Activated CD8-positive, alpha-beta T cell treated with anti-CD3 and anti-CD28 coated beads, Interleukin-2, amount 10 ng/mL, durations not matched to agents 7 days and 5 days (primary cell): ENCODE data around the gene PCSK6. TPM values are rescaled to one million over a fixed set of nuclear protein-coding genes. Genes with fewer than 3 reads are reported as not detected.

Source experiments
- ATAC-seq: fragments of 150-1000 bp; cut with Tn5 transposase; one replicate; pipeline ENCODE4 v1.10.0; 2021; ENCODE audit warnings: moderate library complexity
- CTCF ChIA-PET: fragments of 350-600 bp; sonication (Branson Sonifier 250); formaldehyde crosslinking; loops from one replicate; lab custom pipeline; 2021; ENCODE audit warnings: antibody characterized with exemption; lab: Charles Lee
- POLR2A ChIA-PET: fragments of 350-600 bp; sonication (Branson Sonifier 250); formaldehyde crosslinking; loops from one replicate; lab custom pipeline; 2021; ENCODE audit warnings: antibody characterized with exemption; lab: Charles Lee
- DNase-seq: peaks from one replicate; pipeline ENCODE4 v3.0.0-alpha.2; 2020
- H3K27ac Mint-ChIP-seq: one replicate; pipeline ENCODE4 v1.8.0; 2021; ENCODE audit warnings: mild to moderate bottlenecking, mixed read lengths
- H3K27me3 Mint-ChIP-seq: one replicate; pipeline ENCODE4 v1.8.0; 2021; ENCODE audit warnings: low read depth, mixed read lengths
- H3K36me3 Mint-ChIP-seq: one replicate; pipeline ENCODE4 v1.8.0; 2021; ENCODE audit warnings: low read depth, mixed read lengths
- H3K4me1 Mint-ChIP-seq: one replicate; pipeline ENCODE4 v1.8.0; 2021; ENCODE audit warnings: low read depth, mixed read lengths
- H3K4me3 Mint-ChIP-seq: one replicate; pipeline ENCODE4 v1.8.0; 2021; ENCODE audit warnings: mild to moderate bottlenecking, mixed read lengths
- H3K9me3 Mint-ChIP-seq: one replicate; pipeline ENCODE4 v1.8.0; 2022; ENCODE audit warnings: mixed read lengths; ENCODE audit not compliant: insufficient read depth
- total RNA-seq, 2 experiments: library from RNA; stranded (reverse); gene quantifications; one replicate each; pipeline ENCODE4 v1.2.3, GENCODE V29; 2021

PCSK6 gene
- total RNA-seq, 2 experiments from 2014 or later: 0.68 to 0.76 TPM

DNA sequence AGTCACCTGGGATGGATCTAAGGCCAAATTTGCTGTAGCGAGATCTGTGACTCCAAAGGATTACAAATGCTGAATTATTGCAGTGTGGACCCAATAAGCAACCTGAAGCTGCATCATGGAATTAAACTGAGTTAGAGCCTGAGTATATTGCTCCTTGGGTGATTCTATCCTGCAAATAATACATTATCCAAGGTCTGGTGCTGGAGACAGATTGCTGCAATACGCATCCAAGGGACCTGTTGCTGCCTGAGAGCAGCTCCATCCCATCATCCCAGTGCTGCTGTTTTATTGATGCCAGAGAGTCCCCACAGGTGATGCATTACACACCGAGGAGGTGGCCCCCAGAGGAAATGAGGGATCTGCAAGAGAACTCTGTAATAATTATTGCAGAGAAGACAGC lies 31.6 kb upstream of the PCSK6 start:
- no peak for ATAC-seq
- H3K4me3 Mint-ChIP-seq: no peak overlapping the region
- no peak for DNase-seq
- H3K4me1 Mint-ChIP-seq: peaks cover 5% of the 10 kb centered on the region
- POLR2A ChIA-PET: no interaction called here
- H3K27me3 Mint-ChIP-seq: peaks cover 8% of the 10 kb centered on the region
- H3K36me3 Mint-ChIP-seq: no peaks in the 10 kb centered on the region
- peaks cover 7% of the 10 kb centered on the region for H3K9me3 Mint-ChIP-seq
- CTCF ChIA-PET: interaction anchor here (1.1 to 1.8 kb wide), 2 partner anchors 19 to 603 kb away, joined by 3 to 5 read pairs; no protein-coding TSS in a partner anchor
- no peak overlapping the region for H3K27ac Mint-ChIP-seq

DNA sequence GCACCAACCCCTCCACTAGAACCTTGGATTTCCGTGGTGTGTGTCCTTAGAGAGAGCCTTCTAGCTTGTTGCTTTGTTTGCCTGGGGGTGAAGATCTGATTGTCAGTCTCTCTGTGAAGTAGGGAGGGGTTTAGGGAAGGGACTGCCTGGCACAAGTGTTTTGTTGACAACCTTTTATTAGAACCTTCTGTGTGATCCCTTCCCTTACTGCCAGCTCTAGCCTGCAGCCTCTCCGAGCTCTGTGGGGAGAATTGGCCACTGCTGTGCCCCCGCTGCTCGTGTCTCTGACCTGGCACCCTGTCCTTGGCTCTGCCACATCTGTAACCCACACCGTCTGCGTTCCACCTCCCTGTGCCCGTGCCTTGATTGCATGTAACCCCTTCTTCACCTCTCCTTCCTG lies 30.9 kb upstream of the PCSK6 start:
- Mint-ChIP-seq H3K27me3 (peaks cover 8% of the 10 kb centered on the region), H3K27ac (no peak overlapping the region), H3K4me1 (peaks cover 5% of the 10 kb centered on the region), H3K9me3 (peaks cover 14% of the 10 kb centered on the region), H3K36me3 (no peaks in the 10 kb centered on the region), H3K4me3 (no peak overlapping the region)
- POLR2A ChIA-PET: no interaction called here
- CTCF ChIA-PET: interaction anchor here (1.1 to 1.8 kb wide), 2 partner anchors 18 to 602 kb away, joined by 3 to 5 read pairs; no protein-coding TSS in a partner anchor
- DNase-seq: no peak
- no peak for ATAC-seq

DNA sequence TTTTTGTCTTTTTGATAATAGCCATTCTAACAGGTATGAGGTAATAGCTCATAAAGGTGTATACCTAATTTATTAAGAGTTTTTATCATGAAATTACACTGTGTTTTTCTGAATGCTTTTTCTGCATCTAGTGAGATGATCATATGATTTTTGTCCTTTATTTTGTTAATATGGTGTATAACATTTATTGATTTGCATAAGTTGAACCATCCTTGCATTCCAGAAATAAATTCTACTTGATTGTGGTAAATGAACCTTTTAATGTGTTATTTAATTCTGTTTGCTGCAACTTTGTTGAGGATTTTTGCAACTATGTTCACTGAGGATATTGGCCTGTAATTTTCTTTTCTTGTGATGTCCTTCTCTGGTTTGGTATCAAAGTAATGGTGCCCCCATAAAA lies 28.0 kb upstream of the PCSK6 start:
- peaks cover 18% of the 10 kb centered on the region for H3K9me3 Mint-ChIP-seq
- H3K27ac Mint-ChIP-seq: no peak overlapping the region
- ChIA-PET POLR2A (no interaction called here), CTCF (no interaction called here)
- DNase-seq (no peak), ATAC-seq (no peak)
- peaks cover 5% of the 10 kb centered on the region for H3K4me1 Mint-ChIP-seq
- no peaks in the 10 kb centered on the region for H3K36me3 Mint-ChIP-seq
- no peak overlapping the region for H3K4me3 Mint-ChIP-seq
- peaks cover 13% of the 10 kb centered on the region for H3K27me3 Mint-ChIP-seq

DNA sequence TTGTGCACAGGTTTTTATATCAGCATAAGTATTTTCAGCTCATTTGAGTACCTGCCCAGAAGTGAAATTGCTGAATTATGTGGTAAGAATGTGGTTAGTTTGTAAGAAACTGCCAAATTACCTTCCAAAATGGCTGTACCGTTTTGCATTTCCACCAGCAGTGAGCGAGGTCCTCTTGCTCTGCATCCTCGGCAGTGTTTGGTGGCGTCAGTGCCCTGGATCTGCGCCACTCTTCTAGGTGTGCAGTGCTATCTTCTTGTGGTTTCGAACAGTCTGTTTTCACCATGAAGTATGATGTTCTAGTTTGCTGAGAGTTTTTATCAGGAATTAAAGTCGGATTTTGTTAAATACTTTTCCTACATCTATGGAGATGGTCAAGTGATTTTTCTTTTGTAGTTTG lies 24.8 kb upstream of the PCSK6 start:
- Mint-ChIP-seq H3K27me3 (peaks cover 21% of the 10 kb centered on the region), H3K27ac (no peak overlapping the region), H3K4me1 (no peaks in the 10 kb centered on the region), H3K36me3 (no peaks in the 10 kb centered on the region), H3K9me3 (peaks cover 18% of the 10 kb centered on the region), H3K4me3 (no peak overlapping the region)
- ChIA-PET CTCF (no interaction called here), POLR2A (no interaction called here)
- ATAC-seq (no peak), DNase-seq (no peak)

DNA sequence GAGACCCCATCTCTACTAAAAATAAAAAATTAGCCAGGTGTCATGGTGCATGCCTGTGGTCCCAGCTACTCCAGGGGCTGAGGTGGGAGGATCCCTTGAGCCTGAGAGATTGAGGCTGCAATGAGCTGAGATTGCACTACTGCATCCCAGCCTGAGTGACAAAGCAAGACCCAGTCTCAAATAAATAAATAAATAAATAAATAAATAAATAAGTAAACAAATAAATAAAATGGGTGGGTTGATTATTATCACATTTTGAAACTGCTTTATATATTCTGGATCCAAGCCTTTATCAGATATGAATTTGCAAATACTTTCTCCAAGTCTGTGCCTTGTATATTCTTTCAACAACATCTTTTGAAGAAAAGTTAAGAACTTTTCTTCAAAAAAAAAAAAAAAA lies 22.2 kb upstream of the PCSK6 start:
- Mint-ChIP-seq H3K9me3 (peaks cover 15% of the 10 kb centered on the region), H3K27ac (no peak overlapping the region), H3K27me3 (peaks cover 28% of the 10 kb centered on the region), H3K4me3 (no peak overlapping the region), H3K36me3 (no peaks in the 10 kb centered on the region), H3K4me1 (no peaks in the 10 kb centered on the region)
- ChIA-PET CTCF (interaction anchor here (2.3 kb wide), 1 partner anchor 10 kb away, joined by 9 read pairs; no protein-coding TSS in a partner anchor), POLR2A (no interaction called here)
- ATAC-seq (no peak), DNase-seq (no peak)

DNA sequence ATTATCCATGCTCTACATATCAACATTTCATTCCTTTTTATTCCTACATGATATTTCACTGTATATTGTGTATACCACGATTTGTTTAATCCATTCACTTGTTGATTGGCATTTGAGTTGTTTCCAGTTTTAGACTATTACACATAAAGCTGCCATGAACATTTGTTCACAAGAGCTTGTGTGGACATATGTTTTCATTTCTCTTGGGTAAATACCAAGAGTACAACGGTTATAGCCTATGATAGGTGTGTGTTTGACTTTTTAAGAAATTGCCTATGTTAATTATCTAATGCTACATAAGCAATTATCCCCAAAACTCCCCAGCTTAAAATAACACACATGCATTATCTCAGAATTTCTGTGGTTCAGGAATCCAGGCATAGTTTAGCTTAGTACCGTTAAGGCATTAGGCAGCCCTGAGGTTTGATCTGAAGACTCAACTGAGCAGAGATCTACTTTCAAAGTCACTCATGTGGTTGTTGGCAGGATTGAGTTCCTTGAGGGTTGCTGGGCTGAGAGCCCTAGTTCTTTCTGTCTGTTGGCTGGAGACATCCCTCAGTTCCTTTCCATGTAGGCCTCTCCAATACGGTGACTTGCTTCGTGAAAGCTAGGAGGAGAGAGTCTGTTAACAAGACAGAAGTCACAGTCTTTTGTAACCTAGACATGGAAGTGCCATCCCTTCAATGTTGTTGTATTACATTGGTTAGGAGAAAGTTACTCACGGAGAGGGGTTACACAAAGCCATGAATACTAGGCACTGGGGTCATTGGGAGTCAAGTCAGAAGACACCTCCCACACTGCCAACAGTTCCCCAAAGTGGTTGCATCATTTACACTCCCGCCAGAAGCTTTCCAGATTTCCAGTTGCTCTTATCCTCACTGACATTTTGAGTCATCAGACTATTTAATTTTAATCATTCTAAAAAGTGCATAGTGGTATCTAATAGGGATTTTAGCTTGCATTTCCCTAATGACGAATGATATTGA lies 21.0 kb upstream of the PCSK6 start:
- Mint-ChIP-seq H3K4me1 (no peaks in the 10 kb centered on the region), H3K27ac (no peak overlapping the region), H3K36me3 (no peaks in the 10 kb centered on the region), H3K27me3 (peaks cover 26% of the 10 kb centered on the region), H3K9me3 (peaks cover 5% of the 10 kb centered on the region), H3K4me3 (no peak overlapping the region)
- ChIA-PET POLR2A (no interaction called here), CTCF (interaction anchor here (1.4 to 1.5 kb wide), 2 partner anchors 9 to 131 kb away, joined by 4 to 11 read pairs; no protein-coding TSS in a partner anchor)
- no peak for DNase-seq
- ATAC-seq: no peak

DNA sequence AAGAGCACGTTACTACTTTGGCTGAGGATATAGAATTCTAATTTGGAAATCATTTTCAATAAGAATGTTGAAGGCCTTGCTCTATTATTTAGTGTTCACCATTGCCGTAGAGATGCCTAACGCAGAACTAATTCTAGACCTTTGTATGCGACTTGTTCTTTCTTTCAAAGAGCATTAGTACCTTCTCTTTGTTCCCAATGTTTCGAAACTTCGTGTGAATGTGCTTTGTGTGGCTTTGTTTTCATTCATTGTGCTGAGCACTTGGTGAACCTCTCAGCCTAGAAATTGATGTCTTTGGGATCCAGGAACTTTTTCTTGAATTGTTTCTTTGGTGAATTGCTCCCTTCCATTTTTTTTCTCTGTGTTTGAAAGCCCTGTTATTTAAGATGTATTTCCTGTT lies 19.8 kb upstream of the PCSK6 start:
- no peaks in the 10 kb centered on the region for H3K4me1 Mint-ChIP-seq
- H3K36me3 Mint-ChIP-seq: no peaks in the 10 kb centered on the region
- H3K9me3 Mint-ChIP-seq: no peaks in the 10 kb centered on the region
- no peak overlapping the region for H3K27ac Mint-ChIP-seq
- ChIA-PET CTCF (no interaction called here), POLR2A (no interaction called here)
- DNase-seq (no peak), ATAC-seq (no peak)
- no peak overlapping the region for H3K4me3 Mint-ChIP-seq
- H3K27me3 Mint-ChIP-seq: peaks cover 29% of the 10 kb centered on the region

DNA sequence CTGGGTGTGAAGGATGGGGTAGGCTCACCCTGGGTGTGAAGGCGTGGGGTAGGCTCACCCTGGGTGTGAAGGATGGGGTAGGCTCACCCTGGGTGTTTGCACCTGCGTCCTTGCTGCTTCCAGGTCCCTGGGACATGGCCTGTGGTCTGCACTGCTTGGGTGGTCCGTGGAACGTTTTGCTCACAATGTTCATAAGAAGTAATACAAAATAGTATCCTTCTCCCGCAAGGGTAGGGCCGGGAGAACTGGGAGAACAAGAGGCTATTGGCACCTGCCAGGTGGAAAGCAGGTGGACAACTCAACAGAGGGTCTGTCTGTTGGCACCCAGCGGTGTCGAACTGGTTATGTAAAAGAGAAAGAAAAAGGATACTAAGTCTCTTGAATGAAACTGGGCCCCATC lies 17.0 kb upstream of the PCSK6 start:
- peaks cover 5% of the 10 kb centered on the region for H3K4me1 Mint-ChIP-seq

DNA sequence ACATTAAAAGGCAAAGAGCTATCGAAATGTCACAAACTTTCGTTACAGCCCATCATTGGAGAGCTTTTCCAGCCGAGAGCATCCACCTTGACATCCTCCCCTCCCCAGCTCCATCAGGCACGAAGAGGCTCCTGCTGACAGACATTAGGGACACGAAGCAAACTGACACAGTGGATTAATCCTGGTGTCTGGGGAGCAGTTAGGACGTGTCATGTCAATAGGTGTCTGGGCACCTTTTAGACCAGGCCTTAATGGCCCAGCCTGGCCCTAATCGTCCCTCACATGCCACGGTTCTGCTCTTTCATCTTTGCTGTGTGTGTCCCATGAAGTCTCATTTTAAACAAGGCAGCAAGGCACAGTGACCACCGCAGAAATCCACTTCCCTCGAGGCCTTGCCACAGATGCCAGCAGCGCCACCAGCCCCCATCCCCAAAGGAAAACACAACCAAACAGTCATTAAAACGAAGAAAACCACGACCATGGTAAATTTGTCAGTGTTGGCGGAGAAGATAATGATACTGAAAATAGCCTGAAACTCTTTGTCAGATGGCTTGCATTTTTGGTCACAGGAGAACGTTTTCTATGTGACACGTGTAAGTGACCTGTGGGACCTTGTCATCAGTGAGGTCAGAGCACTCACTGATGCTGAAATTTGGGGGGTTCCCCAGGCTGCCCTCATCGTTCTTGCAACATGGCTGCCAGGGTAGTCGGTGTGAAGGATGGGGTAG lies 16.3 kb upstream of the PCSK6 start:
- Mint-ChIP-seq H3K4me1 (peaks cover 12% of the 10 kb centered on the region), H3K36me3 (no peaks in the 10 kb centered on the region), H3K9me3 (no peaks in the 10 kb centered on the region), H3K27ac (no peak overlapping the region), H3K27me3 (peaks cover 22% of the 10 kb centered on the region), H3K4me3 (no peak overlapping the region)
- POLR2A ChIA-PET: no interaction called here
- CTCF ChIA-PET: no interaction called here
- DNase-seq (no peak), ATAC-seq (no peak)

More for the DNA sequence above, 17.0 kb upstream of the PCSK6 start:
- DNase-seq: no peak
- ChIA-PET POLR2A (no interaction called here), CTCF (interaction anchor here (1.9 kb wide), 1 partner anchor 186 kb away, joined by 5 read pairs; no protein-coding TSS in a partner anchor)
- no peaks in the 10 kb centered on the region for H3K36me3 Mint-ChIP-seq
- H3K9me3 Mint-ChIP-seq: no peaks in the 10 kb centered on the region
- H3K4me3 Mint-ChIP-seq: no peak overlapping the region
- H3K27ac Mint-ChIP-seq: no peak overlapping the region
- ATAC-seq: no peak
- peaks cover 22% of the 10 kb centered on the region for H3K27me3 Mint-ChIP-seq

DNA sequence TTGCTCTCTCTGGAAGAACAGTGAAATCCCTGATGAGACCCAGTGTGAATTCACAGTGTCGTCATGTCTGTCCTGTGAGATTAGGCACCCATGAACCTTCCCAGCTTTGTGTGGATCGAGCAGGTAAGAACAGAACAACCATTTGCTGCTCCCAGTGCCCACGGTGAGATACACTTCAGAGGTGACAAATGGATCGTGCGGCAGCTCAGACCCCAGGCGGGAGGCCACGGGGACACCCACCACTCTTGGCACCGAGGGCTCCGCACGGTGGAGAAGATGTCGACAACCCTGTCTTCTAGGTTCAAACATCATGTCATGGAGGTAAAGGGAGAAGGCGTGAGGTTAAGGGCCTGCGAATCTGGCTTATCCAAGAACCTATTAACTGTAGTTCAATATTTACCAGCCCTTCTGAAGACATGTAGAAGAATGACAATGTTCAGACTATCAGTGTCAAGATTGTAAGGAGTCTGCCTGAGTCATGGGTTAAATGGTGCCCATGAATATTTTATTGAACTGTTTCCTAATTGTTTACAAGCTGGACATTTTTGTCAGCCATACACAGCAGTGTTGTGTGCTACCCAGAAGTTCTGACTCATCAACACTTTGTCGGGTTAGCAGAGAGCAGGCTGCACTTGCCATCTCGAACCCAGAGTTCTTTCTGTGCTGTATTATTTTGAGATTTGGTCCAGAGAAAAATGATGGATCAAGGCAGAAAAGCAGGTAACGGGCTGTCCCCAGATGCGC lies 15.5 kb upstream of the PCSK6 start:
- Mint-ChIP-seq H3K4me1 (peaks cover 19% of the 10 kb centered on the region), H3K27me3 (peaks cover 18% of the 10 kb centered on the region), H3K36me3 (no peaks in the 10 kb centered on the region), H3K27ac (no peak overlapping the region), H3K9me3 (no peaks in the 10 kb centered on the region), H3K4me3 (no peak overlapping the region)
- no peak for ATAC-seq
- peak; percentile 17 for DNase-seq
- CTCF ChIA-PET: interaction anchor here (0.8 to 1.1 kb wide), 2 partner anchors 138 to 216 kb away, joined by 3 to 4 read pairs; no protein-coding TSS in a partner anchor
- POLR2A ChIA-PET: no interaction called here

DNA sequence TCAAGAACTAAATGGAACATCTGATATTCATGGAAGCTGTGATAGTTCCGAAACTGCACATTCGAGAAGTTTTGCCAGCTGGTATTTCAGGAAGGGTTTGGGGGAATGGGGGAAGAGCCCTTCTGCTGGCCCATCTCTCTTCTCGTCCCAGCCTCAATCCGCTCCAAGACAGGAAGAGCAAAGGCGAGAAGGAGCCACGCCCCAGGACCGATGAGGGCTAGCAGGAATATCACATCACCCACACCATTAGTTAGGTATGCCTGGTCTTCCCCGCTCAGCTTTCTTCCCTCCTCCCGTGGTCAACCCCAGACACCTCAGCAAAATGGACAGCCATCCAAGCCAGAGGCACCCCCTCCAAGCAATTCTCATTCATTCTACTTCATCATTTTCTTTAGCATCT lies 14.9 kb upstream of the PCSK6 start:
- Mint-ChIP-seq H3K9me3 (no peaks in the 10 kb centered on the region), H3K27ac (no peak overlapping the region), H3K36me3 (no peaks in the 10 kb centered on the region), H3K4me1 (peaks cover 21% of the 10 kb centered on the region), H3K4me3 (no peak overlapping the region), H3K27me3 (peaks cover 11% of the 10 kb centered on the region)
- ChIA-PET POLR2A (no interaction called here), CTCF (interaction anchor here (0.8 to 1.2 kb wide), 3 partner anchors 139 to 216 kb away, joined by 3 to 4 read pairs (median 4); no protein-coding TSS in a partner anchor)
- ATAC-seq (no peak), DNase-seq (no peak)
